A549 (cell line): Measurements from ENCODE around the gene UIMC1. TPM values are rescaled to one million over a fixed set of nuclear protein-coding genes. Genes with fewer than 3 reads are reported as not detected.
"Not testable (repeated sequence)": the region's sequence is repeated elsewhere in the genome, so short reads cannot be mapped to it uniquely, and the experiment has no call there.

Experiments used
- ATAC-seq, 2 experiments: fragments of 200-7000 bp in 1 of 2; fragments of >200 bp in 1 of 2; cut with Nextera tagmentation in 1 of 2; cut with Tn5 transposase in 1 of 2; 3 replicates each; pipeline versions ENCODE4 v1.8.0 to v1.9.1; 2018 to 2020; ENCODE audit warnings: mild to moderate bottlenecking in 1 of 2, moderate library complexity in 1 of 2
- CTCF ChIA-PET: fragments of 300-600 bp; sonication (Branson Sonifier 250); formaldehyde crosslinking; extraction: SDS; loops from one replicate; lab custom pipeline; 2021; ENCODE audit warnings: antibody characterized with exemption, inconsistent platforms; lab: Yijun Ruan, JAX
- POLR2A ChIA-PET: fragments of 350-600 bp; formaldehyde crosslinking; extraction: SDS; loops from one replicate; lab custom pipeline; 2021; ENCODE audit warnings: antibody characterized with exemption, inconsistent platforms; lab: Yijun Ruan, JAX
- DNase-seq, 2 experiments: peaks; one replicate each; pipeline versions ENCODE4 v3.0.0 to v3.0.0-alpha.2; 2011 to 2016; ENCODE audit warnings: low read depth in 1 of 2, low spot score in 1 of 2
- FAIRE-seq: peaks from 2 replicates; lab custom pipeline; 2011; peaks lifted over from hg19 to GRCh38; lab: Jason Lieb, UNC
- H3K27ac ChIP-seq, 2 experiments: fragments of >200 bp; sonication (Bioruptor Twin); formaldehyde crosslinking; 3 replicates each; pipeline ENCODE4 v1.5.1; 2016 to 2017
- H3K4me1 ChIP-seq: fragments of >200 bp; sonication (Bioruptor Twin); formaldehyde crosslinking; 3 replicates; pipeline ENCODE4 v1.6.1; 2016
- H3K4me2 ChIP-seq: fragments of >200 bp; sonication (Bioruptor Twin); formaldehyde crosslinking; 3 replicates; pipeline ENCODE4 v1.6.1; 2016
- H3K4me3 ChIP-seq: fragments of >200 bp; sonication (Bioruptor Twin); formaldehyde crosslinking; 3 replicates; pipeline ENCODE4 v1.5.1; 2016
- H3K9me3 ChIP-seq: fragments of >200 bp; sonication (Bioruptor Twin); formaldehyde crosslinking; 3 replicates; pipeline ENCODE4 v1.6.1; 2016
- CBX2 ChIP-seq: fragments of 200-600 bp; sonication (generic); IDR thresholded peaks from 2 replicates; pipeline ENCODE4 v1.6.1; 2016; ENCODE audit warnings: low read depth, mild to moderate bottlenecking, borderline replicate concordance
- EHF ChIP-seq: fragments of 250-450 bp; sonication (Bioruptor Pico); IDR thresholded peaks from 2 replicates; pipeline ENCODE4 v1.5.0; 2020; ENCODE audit warnings: mild to moderate bottlenecking
- FOSB ChIP-seq: fragments of 250-450 bp; sonication (Bioruptor Pico); IDR thresholded peaks from 2 replicates; pipeline ENCODE4 v1.5.0; 2020; ENCODE audit warnings: mild to moderate bottlenecking, moderate library complexity
- HDAC2 ChIP-seq: fragments of 200-600 bp; sonication (generic); IDR thresholded peaks from 2 replicates; pipeline ENCODE4 v1.6.1; 2016
- HEYL ChIP-seq: fragments of 250-450 bp; sonication (Bioruptor Pico); IDR thresholded peaks from 2 replicates; pipeline ENCODE4 v1.8.0; 2021; ENCODE audit warnings: mild to moderate bottlenecking, moderate library complexity
- HOXA7 ChIP-seq: fragments of 250-450 bp; sonication (Bioruptor Pico); IDR thresholded peaks from 2 replicates; pipeline ENCODE4 v1.5.0; 2020; ENCODE audit warnings: mild to moderate bottlenecking, moderate library complexity
- HOXB13 ChIP-seq: fragments of 250-450 bp; sonication (Bioruptor Pico); IDR thresholded peaks from 2 replicates; pipeline ENCODE4 v1.5.0; 2020; ENCODE audit warnings: low read depth, mild to moderate bottlenecking, moderate library complexity
- JUNB ChIP-seq: fragments of >200 bp; sonication (Bioruptor Twin); formaldehyde crosslinking; IDR thresholded peaks from 2 replicates; pipeline ENCODE4 v1.6.1; 2016
- KDM5A ChIP-seq: fragments of 200-600 bp; sonication (generic); IDR thresholded peaks from 2 replicates; pipeline ENCODE4 v1.6.1; 2016; ENCODE audit warnings: antibody characterized with exemption, mild to moderate bottlenecking
- NPAS2 ChIP-seq: fragments of 250-450 bp; sonication (Bioruptor Pico); IDR thresholded peaks from 2 replicates; pipeline ENCODE4 v1.8.0; 2022; ENCODE audit warnings: mild to moderate bottlenecking, moderate library complexity, borderline replicate concordance
- POLR2A ChIP-seq: IDR thresholded peaks from 2 replicates; pipeline ENCODE4 v1.6.1; 2012; ENCODE audit warnings: mild to moderate bottlenecking, low read length
- RARB ChIP-seq: fragments of 250-450 bp; sonication (Bioruptor Pico); IDR thresholded peaks from 2 replicates; pipeline ENCODE4 v1.8.0; 2021; ENCODE audit warnings: mild to moderate bottlenecking, moderate library complexity
- TFCP2L1 ChIP-seq: fragments of 250-450 bp; sonication (Bioruptor Pico); IDR thresholded peaks from 2 replicates; pipeline ENCODE4 v1.5.0; 2021; ENCODE audit warnings: mild to moderate bottlenecking
- ZSCAN20 ChIP-seq: fragments of 250-450 bp; sonication (Bioruptor Pico); IDR thresholded peaks from 2 replicates; pipeline ENCODE4 v1.8.0; 2022; ENCODE audit warnings: mild to moderate bottlenecking, moderate library complexity
- WGBS: methylation state at CpG from one replicate; pipeline ENCODE4 v1.1.6; 2017; ENCODE audit errors: missing lambda C conversion rate; 5-methylcytosine and 5-hydroxymethylcytosine counted together
- polyA plus RNA-seq, 4 experiments: library from polyadenylated mRNA; depleted of rRNA in 3 of 4; stranded (reverse); fragments of >200 nt; fragmentation: RNase III in 1 of 4; extraction: RNeasy Plus Mini Kit Qiagen cat#74134 plus additional on column Dnase treatment in 1 of 4; gene quantifications; 2 replicates in 3 of 4; 3 replicates in 1 of 4; pipeline ENCODE4 v1.2.3, GENCODE V29; 2011 to 2017
- TF ChIP-seq, protein P1 (sequence below): fragments of >200 bp; sonication (Bioruptor Twin); formaldehyde crosslinking; IDR thresholded peaks from 3 replicates; pipeline ENCODE4 v1.5.1; 2016
- TF ChIP-seq, protein P2 (sequence below): fragments of 150-350 bp; IDR thresholded peaks from 2 replicates; pipeline ENCODE4 v1.6.1; 2014; ENCODE audit warnings: low read depth, mild to moderate bottlenecking, low read length

The UIMC1 gene
- polyA plus RNA-seq, 2 of the 4 experiments (the other 2 are of a cell fraction), result 47.8 to 52.5 TPM

GRCh38 chr5:176875014-176875550 lies 131.5 kb downstream of the UIMC1 start:
- Histone ChIP-seq H3K4me3 (no peak overlapping the region), H3K27ac (no peak overlapping the region), H3K4me1 (0 out of 3 replicates have a peak, but pooled peaks cover 3% of the 10 kb centered on the region), H3K9me3 (no peaks in the 10 kb centered on the region), H3K4me2 (no peak overlapping the region)
- TF ChIP-seq RARB, result no peak
- TF ChIP-seq, protein P1, sequence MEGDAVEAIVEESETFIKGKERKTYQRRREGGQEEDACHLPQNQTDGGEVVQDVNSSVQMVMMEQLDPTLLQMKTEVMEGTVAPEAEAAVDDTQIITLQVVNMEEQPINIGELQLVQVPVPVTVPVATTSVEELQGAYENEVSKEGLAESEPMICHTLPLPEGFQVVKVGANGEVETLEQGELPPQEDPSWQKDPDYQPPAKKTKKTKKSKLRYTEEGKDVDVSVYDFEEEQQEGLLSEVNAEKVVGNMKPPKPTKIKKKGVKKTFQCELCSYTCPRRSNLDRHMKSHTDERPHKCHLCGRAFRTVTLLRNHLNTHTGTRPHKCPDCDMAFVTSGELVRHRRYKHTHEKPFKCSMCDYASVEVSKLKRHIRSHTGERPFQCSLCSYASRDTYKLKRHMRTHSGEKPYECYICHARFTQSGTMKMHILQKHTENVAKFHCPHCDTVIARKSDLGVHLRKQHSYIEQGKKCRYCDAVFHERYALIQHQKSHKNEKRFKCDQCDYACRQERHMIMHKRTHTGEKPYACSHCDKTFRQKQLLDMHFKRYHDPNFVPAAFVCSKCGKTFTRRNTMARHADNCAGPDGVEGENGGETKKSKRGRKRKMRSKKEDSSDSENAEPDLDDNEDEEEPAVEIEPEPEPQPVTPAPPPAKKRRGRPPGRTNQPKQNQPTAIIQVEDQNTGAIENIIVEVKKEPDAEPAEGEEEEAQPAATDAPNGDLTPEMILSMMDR, result no peak
- no peak for DNase-seq
- POLR2A ChIA-PET, result no interaction called here
- WGBS, result 52% methylated on average over 17 of the region's 17 CpGs
- no peak for FAIRE-seq
- ATAC-seq, result peak in 1 of 2 experiments; percentile 16; a peak in 2 of 6 replicates
- CTCF ChIA-PET, result interaction anchor here (1.0 to 3.3 kb wide), 3 partner anchors 49 to 214 kb away, joined by 3 to 19 read pairs (median 4); no protein-coding TSS in a partner anchor

- ATAC-seq, result no peak
- POLR2A ChIA-PET, result no interaction called here
- DNase-seq, result no peak
- H3K27ac ChIP-seq, result no peak overlapping the region
- H3K9me3 ChIP-seq, result no peaks in the 10 kb centered on the region
- CTCF ChIA-PET, result interaction anchor here (1.1 to 3.3 kb wide), 6 partner anchors 8 to 237 kb away, joined by 3 to 19 read pairs (median 4); no protein-coding TSS in a partner anchor
- no peak overlapping the region for H3K4me2 ChIP-seq
- WGBS, result 53% methylated on average over 19 of the region's 20 CpGs
- H3K4me1 ChIP-seq, result 0 out of 3 replicates have a peak, but pooled peaks cover 8% of the 10 kb centered on the region
- no peak for FAIRE-seq
- no peak overlapping the region for H3K4me3 ChIP-seq
- TF ChIP-seq NPAS2 (CRISPR knock-in tag) (no peak), TFCP2L1 (CRISPR knock-in tag) (no peak), FOSB (no peak), KDM5A (no peak), HOXA7 (CRISPR knock-in tag) (no peak), ZSCAN20 (CRISPR knock-in tag) (no peak), HDAC2 (no peak), HEYL (CRISPR knock-in tag) (no peak), EHF (CRISPR knock-in tag) (no peak), CBX2 (no peak), POLR2A (no peak), HOXB13 (no peak)
- TF ChIP-seq, protein P2, sequence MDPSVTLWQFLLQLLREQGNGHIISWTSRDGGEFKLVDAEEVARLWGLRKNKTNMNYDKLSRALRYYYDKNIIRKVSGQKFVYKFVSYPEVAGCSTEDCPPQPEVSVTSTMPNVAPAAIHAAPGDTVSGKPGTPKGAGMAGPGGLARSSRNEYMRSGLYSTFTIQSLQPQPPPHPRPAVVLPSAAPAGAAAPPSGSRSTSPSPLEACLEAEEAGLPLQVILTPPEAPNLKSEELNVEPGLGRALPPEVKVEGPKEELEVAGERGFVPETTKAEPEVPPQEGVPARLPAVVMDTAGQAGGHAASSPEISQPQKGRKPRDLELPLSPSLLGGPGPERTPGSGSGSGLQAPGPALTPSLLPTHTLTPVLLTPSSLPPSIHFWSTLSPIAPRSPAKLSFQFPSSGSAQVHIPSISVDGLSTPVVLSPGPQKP, result no peak
Measured at GRCh38 chr5:176874198-176874780, 132.3 kb downstream of the UIMC1 start.

- DNase-seq (no peak), FAIRE-seq (no peak), ATAC-seq (no peak)
- TF ChIP-seq JUNB, result no peak
- no peaks in the 10 kb centered on the region for H3K9me3 ChIP-seq
- H3K4me2 ChIP-seq, result no peak overlapping the region
- CTCF ChIA-PET, result interaction anchor here (1.2 to 3.3 kb wide), 5 partner anchors 9 to 238 kb away, joined by 3 to 19 read pairs (median 4); no protein-coding TSS in a partner anchor
- 0 out of 3 replicates have a peak, but pooled peaks cover 8% of the 10 kb centered on the region for H3K4me1 ChIP-seq
- 50% methylated on average over 11 of the region's 16 CpGs for WGBS
- no peak overlapping the region for H3K27ac ChIP-seq
- POLR2A ChIA-PET, result interaction anchor here (0.7 kb wide), 1 partner anchor 226 kb away, joined by 5 read pairs; the partner anchor contains the start of gene TSPAN17
- no peak overlapping the region for H3K4me3 ChIP-seq
Measured at GRCh38 chr5:176873541-176874172, 132.9 kb downstream of the UIMC1 start.

DNA sequence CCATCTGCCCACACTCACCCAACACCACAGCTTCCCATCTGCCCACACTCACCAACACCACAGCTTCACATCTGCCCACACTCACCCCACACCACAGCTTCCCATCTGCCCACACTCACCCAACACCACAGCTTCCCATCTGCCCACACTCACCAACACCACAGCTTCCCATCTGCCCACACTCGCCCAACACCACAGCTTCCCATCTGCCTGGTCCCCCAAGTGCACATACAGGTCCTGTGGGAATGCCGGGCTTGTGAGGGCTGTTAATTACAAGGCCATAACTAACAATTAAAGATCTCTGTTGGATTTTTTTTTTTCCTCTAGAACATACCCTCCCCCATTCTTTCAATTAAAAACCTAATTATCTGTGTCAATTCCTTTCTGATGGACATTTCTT lies 133.6 kb downstream of the UIMC1 start:
- DNase-seq, FAIRE-seq, H3K27ac ChIP-seq, H3K4me3 ChIP-seq, H3K4me1 ChIP-seq, H3K9me3 ChIP-seq, ATAC-seq, H3K4me2 ChIP-seq: not testable (repeated sequence)
- CTCF ChIA-PET, result interaction anchor here (1.2 to 3.3 kb wide), 4 partner anchors 9 to 215 kb away, joined by 3 to 19 read pairs (median 4); no protein-coding TSS in a partner anchor
- POLR2A ChIA-PET, result interaction anchor here (0.7 kb wide), 1 partner anchor 226 kb away, joined by 5 read pairs; the partner anchor contains the start of gene TSPAN17
- 21% methylated on average over 2 of the region's 2 CpGs for WGBS

DNA sequence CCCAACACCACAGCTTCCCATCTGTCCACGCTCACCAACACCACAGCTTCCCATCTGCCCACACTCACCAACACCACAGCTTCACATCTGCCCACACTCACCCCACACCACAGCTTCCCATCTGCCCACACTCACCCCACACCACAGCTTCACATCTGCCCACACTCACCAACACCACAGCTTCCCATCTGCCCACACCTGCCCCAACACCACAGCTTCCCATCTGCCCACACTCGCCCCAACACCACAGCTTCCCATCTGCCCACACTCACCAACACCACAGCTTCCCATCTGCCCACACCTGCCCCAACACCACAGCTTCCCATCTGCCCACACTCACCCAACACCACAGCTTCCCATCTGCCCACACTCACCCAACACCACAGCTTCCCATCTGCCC lies 134.0 kb downstream of the UIMC1 start:
- H3K4me2 ChIP-seq, FAIRE-seq, H3K9me3 ChIP-seq, H3K27ac ChIP-seq, H3K4me1 ChIP-seq, H3K4me3 ChIP-seq, POLR2A ChIA-PET, ATAC-seq, DNase-seq: not testable (repeated sequence)
- 0% methylated on average over 1 of the region's 2 CpGs for WGBS
- CTCF ChIA-PET, result interaction anchor here (1.7 to 3.3 kb wide), 2 partner anchors 212 to 215 kb away, joined by 4 to 19 read pairs; no protein-coding TSS in a partner anchor

GRCh38 chr5:176870644-176871043 lies 135.9 kb downstream of the UIMC1 start:
- CTCF ChIA-PET, result interaction anchor here (0.6 to 2.6 kb wide), 17 partner anchors 8 to 465 kb away, joined by 3 to 7 read pairs (median 4); no protein-coding TSS in a partner anchor
- H3K4me1 ChIP-seq, DNase-seq, POLR2A ChIA-PET, H3K4me3 ChIP-seq, FAIRE-seq, H3K9me3 ChIP-seq, H3K27ac ChIP-seq, H3K4me2 ChIP-seq: not testable (repeated sequence)
- WGBS, result 15% methylated on average over 5 of the region's 10 CpGs
- ATAC-seq, result peak in 1 of 2 experiments; percentile 4; a peak in 1 of 6 replicates
